ENCODE results near the gene UNKL.

The UNKL gene

GRCh38 chr16:1378804-1379303 lies 35.6 kb downstream of the UNKL start:
- in situ Hi-C loops (cut with HindIII; ENCODE audit: low sequenced_read_pairs), result no loop called here

DNA sequence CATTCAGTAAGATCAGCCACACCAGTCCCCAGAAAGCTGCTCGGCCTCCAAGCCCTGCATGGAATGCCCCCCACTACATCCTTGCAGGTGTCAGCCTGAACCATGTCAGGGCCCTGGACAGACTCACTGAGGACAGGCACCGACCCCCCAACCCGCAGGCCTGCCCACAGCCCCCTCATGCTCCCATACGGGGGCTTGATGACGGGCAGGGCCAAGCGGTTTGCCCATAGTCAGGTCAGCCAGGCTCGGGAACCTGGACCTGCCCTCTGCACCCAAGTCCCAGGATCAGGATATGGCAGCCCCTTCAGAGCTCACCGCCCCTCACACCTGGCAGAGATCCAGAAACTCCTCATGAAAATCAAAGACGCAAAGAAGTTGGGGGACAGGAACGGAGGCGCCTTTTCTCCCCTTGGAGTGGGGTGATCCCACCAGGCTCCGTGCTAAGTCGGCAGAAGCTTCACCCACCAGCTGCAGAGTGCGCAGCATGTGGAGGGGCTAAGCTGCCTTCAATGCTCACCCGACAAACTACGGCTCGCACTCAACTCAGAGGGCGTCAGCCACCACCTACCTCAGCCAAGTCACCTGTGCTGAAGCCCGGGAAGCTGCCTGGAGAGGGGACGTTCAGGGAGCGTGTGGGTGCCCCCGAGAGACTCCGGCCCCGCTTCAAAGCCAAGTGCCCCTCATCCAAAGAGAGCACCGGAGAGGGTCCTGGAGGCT lies 36.3 kb downstream of the UNKL start:
- in situ Hi-C loops (cut with HindIII; ENCODE audit: low sequenced_read_pairs), result no loop called here

DNA sequence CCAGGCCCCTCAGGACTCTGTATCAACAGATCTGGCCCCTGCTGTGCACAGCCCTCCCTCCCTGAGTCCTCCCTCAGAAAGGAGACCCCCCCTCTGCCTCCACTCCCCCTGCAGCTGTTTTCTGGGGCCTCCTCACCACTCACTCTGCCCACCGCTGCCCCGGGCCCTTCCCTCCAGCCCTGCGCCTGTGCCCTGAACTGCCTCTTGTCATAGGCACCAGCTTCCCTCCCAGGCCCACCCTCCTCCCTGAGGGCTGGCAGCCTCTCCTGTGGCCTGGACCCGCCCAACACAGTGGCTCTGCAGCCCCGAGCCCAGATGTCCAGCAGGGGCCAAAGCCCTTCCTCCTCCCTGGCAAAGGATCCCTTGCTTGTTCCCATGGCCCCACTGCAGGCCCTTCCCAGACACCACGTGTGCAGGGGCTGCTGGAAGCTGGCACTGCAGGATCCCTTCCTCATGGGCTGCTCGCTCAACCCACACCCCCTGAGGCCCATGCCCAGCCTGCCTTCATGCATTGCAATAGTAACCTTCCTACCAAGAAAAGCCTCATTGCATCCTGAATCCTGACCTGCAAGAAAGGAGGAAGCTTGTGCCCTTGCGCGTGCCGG lies 37.0 kb downstream of the UNKL start:
- in situ Hi-C loops (cut with HindIII; ENCODE audit: low sequenced_read_pairs), result no loop called here

- in situ Hi-C loops (cut with HindIII; ENCODE audit: low sequenced_read_pairs), result no loop called here
Observed at GRCh38 chr16:1375741-1376410, 38.6 kb downstream of the UNKL start.

DNA sequence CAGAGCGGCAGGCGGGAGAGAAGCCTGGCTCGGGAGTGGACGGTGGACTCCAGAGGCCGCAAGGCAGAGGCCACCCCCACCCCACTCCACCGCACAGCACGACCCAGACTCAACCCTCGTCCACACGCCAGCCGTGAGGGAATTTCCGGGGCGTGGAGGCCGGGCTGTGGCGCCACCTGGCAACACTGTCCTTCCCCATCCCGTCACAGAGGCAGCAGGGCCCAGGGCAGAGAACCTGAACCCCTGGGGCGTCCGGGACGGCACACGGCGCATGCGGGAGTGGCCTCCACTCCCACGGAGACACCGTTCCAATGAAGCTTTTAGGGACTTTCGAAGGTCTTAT lies 39.2 kb downstream of the UNKL start:
- in situ Hi-C loops (cut with HindIII; ENCODE audit: low sequenced_read_pairs), result no loop called here

GRCh38 chr16:1374418-1375297 lies 39.8 kb downstream of the UNKL start:
- in situ Hi-C loops (cut with HindIII; ENCODE audit: low sequenced_read_pairs), result no loop called here

DNA sequence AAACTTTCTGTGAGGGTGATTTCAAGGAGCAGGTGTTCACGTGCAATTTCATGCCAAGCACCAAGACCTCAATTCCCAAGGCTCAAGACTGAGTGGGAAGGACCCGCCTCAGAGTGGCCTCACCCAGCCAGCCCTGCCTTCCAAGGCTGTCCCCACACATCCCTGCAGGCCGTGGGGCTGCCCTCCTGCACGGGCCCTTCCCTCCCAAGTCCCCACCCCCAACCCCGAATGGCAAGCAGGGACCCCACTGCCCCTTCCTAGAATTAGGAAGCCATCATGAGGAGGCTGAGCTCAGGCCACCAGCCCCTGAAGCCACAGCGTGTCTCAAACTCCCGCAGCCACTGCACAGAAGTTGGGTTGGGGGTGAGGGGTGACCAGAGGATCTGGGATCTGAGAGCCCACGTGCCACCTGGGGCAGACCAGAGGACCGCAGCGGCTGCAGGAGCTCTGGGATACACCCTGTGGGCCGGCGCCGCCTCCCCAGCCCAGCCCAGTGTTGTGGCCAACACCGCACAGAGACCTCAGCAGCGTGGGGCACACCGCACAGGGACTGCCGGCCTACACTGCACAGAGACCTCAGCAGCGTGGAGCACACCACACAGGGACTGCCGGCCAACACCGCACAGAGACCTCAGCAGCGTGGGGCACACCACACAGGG lies 42.1 kb downstream of the UNKL start:
- in situ Hi-C loops (cut with HindIII; ENCODE audit: low sequenced_read_pairs), result no loop called here

- in situ Hi-C loops (cut with HindIII; ENCODE audit: low sequenced_read_pairs), result no loop called here
Observed at GRCh38 chr16:1371054-1371978, 43.2 kb downstream of the UNKL start.

GRCh38 chr16:1367486-1368174 lies 46.9 kb downstream of the UNKL start:
- in situ Hi-C loops (cut with HindIII; ENCODE audit: low sequenced_read_pairs), result no loop called here

DNA sequence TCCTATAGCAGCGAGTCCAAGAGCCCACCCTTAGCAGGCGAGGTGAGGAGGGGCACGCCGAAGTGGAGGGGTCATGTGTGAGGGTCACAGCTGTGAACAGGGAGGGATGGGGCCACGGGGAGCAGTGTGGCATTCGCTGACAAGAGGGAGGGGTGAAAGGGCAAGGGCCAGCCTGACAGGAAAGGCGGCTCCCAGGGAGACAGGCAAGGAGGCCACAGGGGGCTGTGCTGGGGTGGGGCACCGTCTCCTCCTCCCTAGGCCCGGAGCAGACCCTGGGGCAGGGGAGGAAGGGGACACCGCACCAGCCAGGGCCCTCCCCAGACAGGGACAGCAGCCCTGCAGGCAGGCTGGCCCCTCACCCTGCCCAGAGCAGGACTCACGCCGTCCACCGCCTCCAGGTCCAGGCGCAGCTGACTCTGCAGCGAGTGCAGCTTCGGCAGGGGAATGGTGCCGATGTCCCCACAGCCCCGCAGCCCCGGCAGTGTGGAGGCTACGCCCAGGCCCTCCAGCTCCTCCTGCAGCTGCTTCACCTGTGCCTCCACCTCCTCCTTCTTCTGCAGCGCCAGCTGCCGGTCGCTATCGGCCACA lies 47.7 kb downstream of the UNKL start:
- in situ Hi-C loops (cut with HindIII; ENCODE audit: low sequenced_read_pairs), result no loop called here

DNA sequence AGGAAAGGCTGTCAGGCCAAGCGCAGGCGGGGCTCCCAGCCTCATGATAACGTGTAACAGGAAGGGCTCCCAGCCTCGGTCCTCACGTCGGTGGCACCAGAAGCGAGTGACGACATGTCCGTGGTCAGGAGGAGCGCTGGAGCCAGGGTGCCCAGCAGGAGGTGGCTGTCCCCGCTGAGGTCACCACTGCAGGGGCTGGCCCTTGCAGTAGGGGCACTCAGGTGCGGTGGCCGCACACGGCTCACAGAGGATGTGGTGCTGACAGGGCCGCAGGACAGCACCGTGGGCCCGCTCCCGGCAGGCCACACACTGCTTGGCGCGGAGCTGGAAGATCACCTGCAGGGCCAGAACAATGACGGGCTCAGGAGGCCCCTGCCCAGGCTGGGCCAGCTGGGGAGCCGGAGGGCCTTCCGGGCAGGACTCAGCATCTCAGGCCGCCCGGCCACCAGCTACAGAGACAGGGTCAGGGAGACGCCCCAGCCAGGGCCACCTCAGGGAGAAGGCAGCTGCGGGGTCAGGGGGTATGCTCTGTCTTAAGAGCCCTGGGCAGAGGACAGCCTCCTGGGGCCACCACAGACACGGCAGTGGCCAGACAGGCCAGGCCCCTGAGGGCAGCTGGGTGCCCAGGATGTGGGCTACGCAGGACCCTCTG lies 48.3 kb downstream of the UNKL start:
- in situ Hi-C loops (cut with HindIII; ENCODE audit: low sequenced_read_pairs), result no loop called here

GRCh38 chr16:1364510-1364909 lies 50.0 kb downstream of the UNKL start:
- in situ Hi-C loops (cut with HindIII; ENCODE audit: low sequenced_read_pairs), result no loop called here

DNA sequence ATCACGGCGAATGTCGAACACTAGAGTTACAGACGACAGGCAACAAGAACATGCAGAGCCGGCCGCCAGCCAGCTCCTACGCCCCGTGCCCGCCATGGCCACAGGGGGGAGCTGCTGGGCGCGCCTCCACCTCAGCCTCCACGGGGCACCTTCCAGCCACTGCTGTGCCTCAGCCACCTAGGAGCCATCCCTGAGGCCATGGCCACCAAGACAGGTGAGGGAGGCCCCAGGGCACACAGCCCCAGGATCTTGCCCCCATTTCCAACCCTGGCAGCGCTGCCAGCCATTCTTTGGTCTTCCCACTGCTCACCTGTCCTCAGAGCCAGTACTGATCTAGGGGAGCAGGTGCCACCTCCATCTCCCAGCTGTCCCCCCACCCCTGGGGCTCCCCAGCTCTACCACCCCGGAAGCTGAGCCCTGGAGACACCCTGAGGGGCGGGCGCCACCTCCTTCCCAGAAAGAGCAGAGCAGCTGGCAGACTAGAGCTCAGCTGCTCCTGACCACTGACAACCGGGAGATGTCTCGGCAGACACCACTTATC lies 50.9 kb downstream of the UNKL start:
- in situ Hi-C loops (cut with HindIII; ENCODE audit: low sequenced_read_pairs), result no loop called here

GRCh38 chr16:1362807-1363206 lies 51.7 kb downstream of the UNKL start:
- in situ Hi-C loops (cut with HindIII; ENCODE audit: low sequenced_read_pairs), result no loop called here

DNA sequence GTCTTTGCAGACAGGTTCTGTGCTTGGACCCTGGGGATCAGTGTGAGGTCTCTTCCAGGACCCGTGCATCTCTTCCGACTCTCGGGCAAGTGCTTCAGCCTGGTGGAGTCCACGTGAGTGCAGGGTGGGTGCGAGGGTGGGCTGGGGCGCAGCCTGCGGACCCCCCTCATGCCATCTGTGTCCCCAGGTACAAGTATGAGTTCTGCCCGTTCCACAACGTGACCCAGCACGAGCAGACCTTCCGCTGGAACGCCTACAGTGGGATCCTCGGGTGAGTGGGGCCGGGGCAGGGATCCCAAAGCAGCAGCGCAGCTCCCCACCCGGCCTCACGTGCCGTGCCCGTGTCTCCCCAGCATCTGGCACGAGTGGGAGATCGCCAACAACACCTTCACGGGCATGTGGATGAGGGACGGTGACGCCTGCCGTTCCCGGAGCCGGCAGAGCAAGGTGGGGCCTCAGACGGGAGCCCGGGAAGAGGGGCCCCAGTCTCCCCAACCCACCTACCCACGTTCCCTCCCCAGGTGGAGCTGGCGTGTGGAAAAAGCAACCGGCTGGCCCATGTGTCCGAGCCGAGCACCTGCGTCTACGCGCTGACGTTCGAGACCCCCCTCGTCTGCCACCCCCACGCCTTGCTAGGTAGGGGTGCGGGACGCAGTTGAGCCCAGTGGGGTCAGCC lies 52.7 kb downstream of the UNKL start:
- in situ Hi-C loops (cut with HindIII; ENCODE audit: low sequenced_read_pairs), result no loop called here

GRCh38 chr16:1357906-1358566 lies 56.5 kb downstream of the UNKL start:
- in situ Hi-C loops (cut with HindIII; ENCODE audit: low sequenced_read_pairs), result no loop called here
